ENCODE results near the gene LCE2A. TPM values are rescaled to one million over a fixed set of nuclear protein-coding genes. Genes with fewer than 3 reads are reported as not detected.

LCE2A gene
- total and polyA plus RNA-seq, 2 of the 8 experiments (the other 6 are each of a cell fraction or from before 2014, with no cell fraction given), result not detected

DNA sequence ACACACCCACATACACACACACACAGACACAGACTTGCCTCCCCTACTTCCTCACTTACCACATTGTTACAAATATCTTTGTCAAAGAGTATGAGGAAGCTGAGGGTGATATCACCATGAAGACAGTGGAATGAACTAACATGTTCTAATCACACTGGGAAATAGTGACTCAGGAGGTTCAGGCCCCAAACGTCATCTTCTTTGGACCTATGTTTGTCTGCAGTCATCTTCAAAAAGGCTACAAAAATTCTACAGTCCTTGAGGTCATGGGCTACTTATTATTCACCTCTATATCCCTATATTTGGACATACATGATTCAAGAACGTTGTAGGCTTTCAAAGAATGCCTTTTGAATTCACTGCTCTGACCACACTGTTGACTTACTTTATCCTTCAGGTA lies 25.1 kb upstream of the LCE2A start:
- Histone ChIP-seq H2BK20ac (ENCODE audit: low read length) (no peak overlapping the region), H4K5ac (ENCODE audit: insufficient read length, low read depth, low read length) (no peak overlapping the region), H3K4me3 (ENCODE audit: extremely low read depth in 1 of 4, insufficient read depth in 2 of 4, low read depth in 3 of 4, low read length in 4 of 4) (no peak overlapping the region), H3K79me2 (ENCODE audit: control insufficient read depth in 1 of 2, insufficient read depth in 2 of 2, low read length in 2 of 2) (no peaks in the 10 kb centered on the region), H3K23me2 (ENCODE audit: low read depth, low read length) (no peaks in the 10 kb centered on the region; the same call in 1 of the 2 replicates), H2AFZ (ENCODE audit: low read length) (no peak overlapping the region), H2BK15ac (ENCODE audit: low read length) (no peak overlapping the region), H3K9me3 (ENCODE audit: insufficient read depth in 2 of 2, low read depth in 1 of 2, low read length in 1 of 2) (peaks cover 67 to 81% of the 10 kb centered on the region in 2 experiments), H3K4me1 (replicated peaks in 1 of 4; ENCODE audit: control insufficient read depth in 3 of 4, insufficient read depth in 4 of 4, low read length in 3 of 4) (no peaks in the 10 kb centered on the region), H2BK12ac (ENCODE audit: low read depth, low read length) (no peak overlapping the region), H3K18ac (ENCODE audit: extremely low read depth, low read length) (no peak overlapping the region), H3K9ac (replicated peaks in 1 of 4; ENCODE audit: extremely low read depth in 1 of 4, low read depth in 3 of 4, low read length in 3 of 4) (no peak overlapping the region), H4K91ac (replicated peaks; ENCODE audit: insufficient read length, low read length) (no peak overlapping the region), H3K27ac (ENCODE audit: low read depth, low read length) (no peak overlapping the region), H3K79me1 (ENCODE audit: low read depth, low read length) (no peaks in the 10 kb centered on the region), H2BK120ac (replicated peaks; ENCODE audit: low read depth, low read length) (no peak overlapping the region), H2AK5ac (ENCODE audit: low read depth, low read length) (no peak overlapping the region), H3K4ac (replicated peaks; ENCODE audit: insufficient read length, low read depth, low read length) (no peak overlapping the region), H3K4me2 (ENCODE audit: insufficient read depth in 1 of 2, low read depth in 2 of 2, low read length in 2 of 2) (no peak overlapping the region), H4K8ac (ENCODE audit: extremely low read depth, insufficient read depth, low read length) (no peak overlapping the region), H2BK5ac (ENCODE audit: low read depth, low read length) (no peak overlapping the region), H3K23ac (ENCODE audit: insufficient read length) (no peak overlapping the region), H3K36me3 (ENCODE audit: control insufficient read depth in 2 of 4, insufficient read depth in 4 of 4, low read length in 3 of 4) (no peaks in the 10 kb centered on the region), H3K14ac (ENCODE audit: insufficient read length) (no peak overlapping the region), H4K20me1 (replicated peaks in 1 of 2; ENCODE audit: control insufficient read depth in 1 of 2, insufficient read depth in 2 of 2, low read length in 2 of 2) (no peaks in the 10 kb centered on the region), H3K27me3 (replicated peaks in 1 of 4; ENCODE audit: control insufficient read depth in 3 of 4, extremely low read depth in 1 of 4, insufficient read depth in 3 of 4, low read length in 3 of 4) (no peaks in the 10 kb centered on the region), H3K56ac (replicated peaks; ENCODE audit: insufficient read length, low read depth, low read length) (no peak overlapping the region)
- FAIRE-seq (no peak), DNase-seq (ENCODE audit: low read depth in 1 of 2, low spot score in 2 of 2) (no peak)
- ChIA-PET CTCF (ENCODE audit: partially characterized antibody) (no interaction called here), POLR2A (ENCODE audit: partially characterized antibody) (no interaction called here)
- 34% methylated on average over 2 of the region's 2 CpGs; no CpG with 5 or more reads in 1 of the 2 experiments for WGBS, 2 experiments (ENCODE audit: extremely low coverage in 1 of 2, insufficient coverage in 1 of 2, insufficient read length in 1 of 2, insufficient replicate concordance in 2 of 2, low coverage in 1 of 2, low lambda C conversion rate in 2 of 2, missing lambda C conversion rate in 1 of 2)
- no peak for TF ChIP-seq ASH2L (IDR thresholded peaks at IDR 0.05; ENCODE audit: low read length)
- TF ChIP-seq ZNF274 (IDR thresholded peaks at IDR 0.05; ENCODE audit: borderline replicate concordance, extremely low read depth, low read length), result no peak
- no peak for TF ChIP-seq ATF2 (IDR thresholded peaks at IDR 0.05; ENCODE audit: low read length)
- no peak for TF ChIP-seq E2F6 (IDR thresholded peaks at IDR 0.05)
- TF ChIP-seq CBX5 (IDR thresholded peaks at IDR 0.05; ENCODE audit: low read depth, low read length), result no peak
- TF ChIP-seq EZH2 (IDR thresholded peaks at IDR 0.05; ENCODE audit: low read depth, low read length, severe bottlenecking), result no peak
- TF ChIP-seq CHD1 (IDR thresholded peaks at IDR 0.05; ENCODE audit: low read depth, low read length), result no peak
- no peak for TF ChIP-seq CHD2 (IDR thresholded peaks at IDR 0.05; ENCODE audit: low read length)
- no peak for TF ChIP-seq NRF1 (IDR thresholded peaks at IDR 0.05; ENCODE audit: low read depth, low read length)
- no peak for TF ChIP-seq BRCA1 (IDR thresholded peaks at IDR 0.05; ENCODE audit: low read depth, low read length)
- TF ChIP-seq PHF8 (conservative IDR thresholded peaks at IDR 0.05; ENCODE audit: low read depth, low read length), result no peak
- TF ChIP-seq, protein P1, sequence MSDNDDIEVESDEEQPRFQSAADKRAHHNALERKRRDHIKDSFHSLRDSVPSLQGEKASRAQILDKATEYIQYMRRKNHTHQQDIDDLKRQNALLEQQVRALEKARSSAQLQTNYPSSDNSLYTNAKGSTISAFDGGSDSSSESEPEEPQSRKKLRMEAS (IDR thresholded peaks at IDR 0.05), result no peak
- TF ChIP-seq RXRA (IDR thresholded peaks at IDR 0.05; ENCODE audit: insufficient read depth, low read depth, low read length), result no peak

All from H1 (cell line).